ENCODE measurements around the gene ANGPTL4. TPM values are rescaled to one million over a fixed set of nuclear protein-coding genes. Genes with fewer than 3 reads are reported as not detected.
A peak's percentile ranks its signal among the peaks of the same experiment; 100 is the strongest.

The ANGPTL4 gene
- total and polyA plus RNA-seq, 2 of the 13 experiments (the other 11 are each of a cell fraction or from before 2014, with no cell fraction given) = 0.80 to 21.7 TPM

GRCh38 chr19:8373867-8374813 is 10.2 kb downstream of the ANGPTL4 start (continued):
- TF ChIP-seq HDAC6 (IDR thresholded peaks at IDR 0.05; ENCODE audit: low read depth, low read length) = no peak
- TF ChIP-seq KLF11 (CRISPR knock-in tag; IDR thresholded peaks at IDR 0.05) = no peak
- no peak for TF ChIP-seq NFE2L1 (CRISPR knock-in tag; IDR thresholded peaks at IDR 0.05; ENCODE audit: borderline replicate concordance)
- TF ChIP-seq GABPB1 (CRISPR knock-in tag; IDR thresholded peaks at IDR 0.05) = peak; percentile 45; the same call in 1 of the 2 replicates
- 0 out of 2 replicates have a peak, but pooled peaks have one; percentile 8 for TF ChIP-seq TMF1 (CRISPR knock-in tag; IDR thresholded peaks at IDR 0.05; ENCODE audit: low read depth)
- no peak for TF ChIP-seq FOSL1 (CRISPR knock-in tag; IDR thresholded peaks at IDR 0.05; ENCODE audit: borderline replicate concordance)
- no peak for TF ChIP-seq ZNF17 (CRISPR knock-in tag; IDR thresholded peaks at IDR 0.05)
- peak; percentile 31; the same call in 1 of the 2 replicates for TF ChIP-seq RNF2 (conservative IDR thresholded peaks at IDR 0.05; ENCODE audit: low read depth)
- TF ChIP-seq ZSCAN20 (CRISPR knock-in tag; IDR thresholded peaks at IDR 0.05; ENCODE audit: borderline replicate concordance) = no peak
- no peak for TF ChIP-seq SUZ12 (IDR thresholded peaks at IDR 0.05; ENCODE audit: low read depth, low read length)
- TF ChIP-seq ZNF746 (CRISPR knock-in tag; IDR thresholded peaks at IDR 0.05) = no peak
- TF ChIP-seq ZNF530 (CRISPR knock-in tag; IDR thresholded peaks at IDR 0.05; ENCODE audit: low read depth) = no peak
- TF ChIP-seq KLF6 (CRISPR knock-in tag; IDR thresholded peaks at IDR 0.05) = 0 out of 2 replicates have a peak, but pooled peaks have one; percentile 42
- TF ChIP-seq POGZ (CRISPR knock-in tag; IDR thresholded peaks at IDR 0.05) = peak; percentile 84
- no peak for TF ChIP-seq SRSF4 (IDR thresholded peaks at IDR 0.05; ENCODE audit: low read depth, low read length, poor library complexity, severe bottlenecking)
- TF ChIP-seq ZNF513 (CRISPR knock-in tag; conservative IDR thresholded peaks at IDR 0.05) = no peak
- no peak for TF ChIP-seq NFIB (CRISPR knock-in tag; IDR thresholded peaks at IDR 0.05; ENCODE audit: borderline replicate concordance)
- TF ChIP-seq RNF219 (CRISPR knock-in tag; IDR thresholded peaks at IDR 0.05) = no peak
- TF ChIP-seq MYPOP (CRISPR knock-in tag; IDR thresholded peaks at IDR 0.05) = peak; percentile 68; the same call in 1 of the 2 replicates
- no peak for TF ChIP-seq EZH2 (conservative IDR thresholded peaks at IDR 0.05; ENCODE audit: low read depth, low read length)
- TF ChIP-seq YEATS4 (CRISPR knock-in tag; IDR thresholded peaks at IDR 0.05; ENCODE audit: borderline replicate concordance) = no peak
- peak; percentile 74 for TF ChIP-seq ZNF350 (CRISPR knock-in tag; IDR thresholded peaks at IDR 0.05; ENCODE audit: borderline replicate concordance, low read depth)
- no peak for TF ChIP-seq ZKSCAN5 (CRISPR knock-in tag; IDR thresholded peaks at IDR 0.05)
- TF ChIP-seq ZNF282 (IDR thresholded peaks at IDR 0.05; ENCODE audit: partially characterized antibody) = no peak
- no peak for TF ChIP-seq MLLT10 (CRISPR knock-in tag; IDR thresholded peaks at IDR 0.05)
- peak; percentile 79 for TF ChIP-seq ZNF891 (CRISPR knock-in tag; IDR thresholded peaks at IDR 0.05)
- TF ChIP-seq HNRNPH1 (optimal IDR thresholded peaks at IDR 0.05; ENCODE audit: low read depth, low read length) = no peak
